NCI-H187 (cell line): Measurements from ENCODE around the gene SOX12.

Experiments
- DNase-seq, 2 experiments: peaks; one replicate each; lab custom pipeline; 2025; lab: John Stamatoyannopoulos, UW

Gene SOX12

GRCh38 chr20:301886-302848, 23.2 kb upstream of the SOX12 start:
- no peak for DNase-seq

GRCh38 chr20:305745-306144, 19.6 kb upstream of the SOX12 start:
- DNase-seq = no peak

GRCh38 chr20:308427-309038, 16.8 kb upstream of the SOX12 start:
- DNase-seq = no peak

GRCh38 chr20:309306-309840, 16.0 kb upstream of the SOX12 start:
- no peak for DNase-seq

DNA sequence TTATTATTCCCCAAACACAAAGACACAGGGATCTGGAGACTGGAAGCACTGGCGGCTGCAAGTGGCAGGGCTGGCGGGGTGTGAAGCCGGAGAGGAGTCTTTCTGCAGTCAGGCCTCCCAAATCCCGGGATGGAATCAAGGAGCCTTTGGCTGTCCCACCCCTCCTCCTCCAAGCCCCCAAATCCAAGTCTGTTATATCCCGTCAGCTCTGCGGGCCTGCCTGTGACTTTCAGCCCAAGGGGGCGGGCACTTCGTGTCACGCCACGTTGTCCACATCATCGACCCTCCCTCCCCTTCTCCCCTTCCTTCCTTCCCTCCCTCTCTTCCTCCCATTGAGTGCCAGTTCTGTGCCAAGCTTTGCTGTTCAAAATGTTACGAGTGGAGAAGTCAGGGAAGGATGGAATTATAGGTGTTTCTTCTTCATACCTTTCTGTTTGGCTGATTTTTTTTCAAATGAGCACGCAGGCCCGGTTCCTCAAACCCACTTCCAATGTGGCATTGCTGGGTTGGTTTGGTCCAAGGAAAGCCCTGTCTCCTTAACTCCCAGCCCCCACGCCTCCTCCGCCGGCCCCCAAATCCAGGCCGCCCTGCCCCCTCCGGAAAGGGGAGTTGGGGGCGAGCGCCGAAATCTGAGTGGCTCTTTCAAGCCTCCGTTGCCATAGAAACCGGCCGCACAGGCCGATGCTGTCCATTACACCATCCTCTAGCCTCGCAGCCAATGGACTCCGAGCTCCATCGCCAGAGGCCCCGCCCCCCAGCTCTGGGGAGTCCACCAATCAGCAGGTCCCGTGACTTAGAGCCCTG, 15.3 kb upstream of the SOX12 start:
- DNase-seq = peak; percentile 97 to 99

GRCh38 chr20:310645-311044, 14.7 kb upstream of the SOX12 start:
- DNase-seq = no peak

- DNase-seq = no peak
These were observed 13.7 kb upstream of the SOX12 start for GRCh38 chr20:311609-312008.

DNA sequence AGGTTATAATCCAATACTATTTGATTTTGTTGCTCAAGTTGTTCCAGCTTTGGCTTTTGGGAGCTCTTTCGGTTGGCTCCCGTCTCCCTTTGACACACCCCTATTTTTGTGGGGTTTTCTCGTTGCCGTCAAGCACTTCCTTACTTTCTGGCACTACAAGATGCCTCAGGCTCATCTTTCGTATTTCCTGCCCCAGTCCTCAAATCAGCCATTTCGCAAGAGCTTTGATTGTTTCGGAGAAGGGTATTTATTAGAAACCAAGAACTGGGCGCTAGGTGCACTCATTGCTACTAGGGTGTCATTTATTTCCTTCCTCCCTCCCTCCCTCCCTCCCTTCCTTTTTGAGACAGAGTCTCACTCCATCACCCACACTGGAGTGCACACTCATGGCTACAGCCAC, 13.3 kb upstream of the SOX12 start:
- DNase-seq = no peak

- DNase-seq = no peak
These were observed 12.5 kb upstream of the SOX12 start for GRCh38 chr20:312866-313265.

- DNase-seq = no peak
These were observed 11.9 kb upstream of the SOX12 start for GRCh38 chr20:313402-313801.

DNA sequence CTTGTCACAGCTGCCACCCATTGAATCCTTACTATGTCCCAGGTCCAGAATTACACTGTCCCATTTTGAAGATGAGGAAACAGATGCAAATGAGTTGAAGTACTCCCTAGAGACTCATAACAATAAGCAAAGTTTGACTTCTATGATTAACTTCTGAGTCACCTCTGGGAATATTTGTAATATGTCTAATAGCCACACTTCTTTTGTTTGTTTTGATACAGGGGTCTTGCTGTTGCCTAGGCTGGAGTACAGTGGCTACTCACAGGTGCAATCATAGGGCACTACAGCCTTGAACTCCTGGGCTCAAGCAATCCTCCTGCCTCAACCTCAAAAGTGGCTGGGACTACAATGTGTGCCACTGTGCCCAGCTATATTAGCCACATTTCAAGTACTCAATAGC, 11.4 kb upstream of the SOX12 start:
- no peak for DNase-seq

DNA sequence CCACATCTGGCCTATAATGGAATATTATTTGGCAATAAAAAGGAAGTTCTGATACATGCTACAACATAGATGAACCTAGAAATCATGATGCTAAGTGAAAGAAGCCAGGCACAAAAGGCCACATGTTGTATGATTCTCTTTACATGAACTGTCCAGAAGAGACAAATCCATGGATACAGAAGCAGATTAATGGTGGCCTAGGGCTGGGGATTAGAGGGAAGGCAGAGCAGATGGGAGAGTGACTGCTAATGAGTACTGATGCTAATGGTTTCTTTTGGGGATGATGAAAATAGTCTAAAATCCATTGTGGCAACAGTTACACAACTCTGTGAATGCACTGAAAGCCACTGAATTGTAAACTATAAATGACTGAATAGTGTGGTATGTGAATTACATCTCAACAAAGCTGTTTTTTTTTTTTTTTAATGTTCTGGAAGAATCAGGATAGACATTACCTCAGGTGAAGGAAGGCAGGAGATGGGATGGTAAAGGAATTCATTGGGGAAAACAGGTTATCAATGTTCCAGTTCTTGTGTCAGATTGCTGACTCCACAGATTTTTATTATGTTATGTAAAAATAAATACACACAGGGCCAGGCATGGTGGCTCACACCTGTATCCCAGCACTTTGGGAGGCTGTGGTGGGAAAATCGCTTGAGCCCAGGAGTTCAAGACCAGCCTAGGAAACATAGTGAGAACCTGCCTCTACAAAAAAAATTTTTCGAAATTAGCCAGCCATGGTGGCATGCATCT, 8.9 kb upstream of the SOX12 start:
- DNase-seq = no peak

- peak; percentile 93 to 94 for DNase-seq
These were observed 941 bp upstream of the SOX12 start for GRCh38 chr20:324177-325044.

DNA sequence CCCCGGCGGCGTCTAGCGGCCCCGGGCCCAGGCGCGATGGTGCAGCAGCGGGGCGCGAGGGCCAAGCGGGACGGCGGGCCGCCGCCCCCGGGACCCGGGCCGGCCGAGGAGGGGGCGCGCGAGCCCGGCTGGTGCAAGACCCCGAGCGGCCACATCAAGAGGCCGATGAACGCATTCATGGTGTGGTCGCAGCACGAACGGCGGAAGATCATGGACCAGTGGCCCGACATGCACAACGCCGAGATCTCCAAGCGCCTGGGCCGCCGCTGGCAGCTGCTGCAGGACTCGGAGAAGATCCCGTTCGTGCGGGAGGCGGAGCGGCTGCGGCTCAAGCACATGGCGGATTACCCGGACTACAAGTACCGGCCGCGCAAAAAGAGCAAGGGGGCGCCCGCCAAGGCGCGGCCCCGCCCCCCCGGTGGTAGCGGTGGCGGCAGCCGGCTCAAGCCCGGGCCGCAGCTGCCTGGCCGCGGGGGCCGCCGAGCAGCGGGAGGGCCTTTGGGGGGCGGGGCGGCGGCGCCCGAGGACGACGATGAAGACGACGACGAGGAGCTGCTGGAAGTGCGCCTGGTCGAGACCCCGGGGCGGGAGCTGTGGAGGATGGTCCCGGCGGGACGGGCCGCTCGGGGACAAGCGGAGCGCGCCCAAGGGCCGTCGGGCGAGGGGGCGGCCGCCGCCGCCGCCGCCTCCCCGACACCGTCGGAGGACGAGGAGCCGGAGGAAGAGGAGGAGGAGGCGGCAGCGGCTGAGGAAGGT, 715 bp downstream of the SOX12 start:
- DNase-seq = peak in 1 of 2 experiments; percentile 32

DNA sequence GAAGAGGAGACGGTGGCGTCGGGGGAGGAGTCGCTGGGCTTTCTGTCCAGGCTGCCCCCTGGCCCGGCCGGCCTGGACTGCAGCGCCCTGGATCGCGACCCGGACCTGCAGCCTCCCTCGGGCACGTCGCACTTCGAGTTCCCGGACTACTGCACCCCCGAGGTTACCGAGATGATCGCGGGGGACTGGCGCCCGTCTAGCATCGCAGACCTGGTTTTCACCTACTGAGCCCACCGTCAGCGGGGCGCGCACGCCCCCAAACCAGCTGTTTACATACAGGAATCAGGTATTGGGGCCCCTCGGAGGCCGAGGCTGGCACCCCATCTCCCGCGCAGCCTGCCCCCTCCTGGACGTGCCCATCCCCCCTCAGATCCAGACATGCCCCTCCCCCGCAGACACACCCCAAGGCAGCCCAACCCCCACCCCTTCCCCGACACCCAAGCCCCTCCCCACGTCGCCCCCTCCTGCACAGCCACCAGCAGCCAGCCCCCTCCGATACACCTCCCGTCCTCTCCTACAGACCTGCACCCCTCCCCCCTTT, 1.4 kb downstream of the SOX12 start:
- no peak for DNase-seq

GRCh38 chr20:327186-328026, 2.1 kb downstream of the SOX12 start:
- peak; percentile 77 to 89 for DNase-seq

GRCh38 chr20:328027-328974, 2.9 kb downstream of the SOX12 start:
- DNase-seq = no peak
